ENCODE results near the gene UBE2U. TPM values are rescaled to one million over a fixed set of nuclear protein-coding genes. Genes with fewer than 3 reads are reported as not detected.
A peak's percentile ranks its signal among the peaks of the same experiment; 100 is the strongest.
"Not testable (repeated sequence)": the region's sequence is repeated elsewhere in the genome, so short reads cannot be mapped to it uniquely, and the experiment has no call there.

The UBE2U gene
- total RNA-seq, 8 experiments from 2014 or later = 0.47 TPM; not detected in 7

DNA sequence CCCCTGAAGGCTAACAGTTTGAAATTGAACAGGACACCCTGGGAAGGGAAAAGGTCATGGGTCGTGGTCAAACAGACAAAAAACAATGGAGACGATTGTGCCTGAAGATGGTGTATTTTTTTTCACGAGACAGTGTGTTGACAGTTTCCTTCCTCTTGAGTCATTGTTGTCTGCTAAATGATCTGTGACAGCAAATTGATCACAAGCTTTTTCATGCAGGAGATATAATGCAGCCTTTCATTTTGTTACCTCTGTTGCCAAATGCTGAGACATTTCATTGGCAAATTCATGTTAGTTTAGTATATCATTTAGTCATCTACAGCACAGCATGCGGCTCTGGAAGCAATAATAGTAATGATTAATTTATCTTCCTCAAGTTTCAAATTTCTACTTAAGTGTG, 27.7 kb downstream of the UBE2U start:
- H3K4me1 ChIP-seq (replicated peaks in 1 of 2) = no peaks in the 10 kb centered on the region
- WGBS, 10 experiments = 3 to 70% (median 12%) methylated on average over 1 to 4 of the region's 4 CpGs
- H3K4me3 ChIP-seq = no peak overlapping the region
- ATAC-seq (replicated peaks in 6 of 8) = no peak
- H3K27ac ChIP-seq = no peak overlapping the region
- in situ Hi-C loops (cut with MboI; ENCODE audit: low pct_unique_long_range_greater_than_20kb in 2 of 9, low sequenced_read_pairs in 9 of 9, unreplicated experiment in 9 of 9) = loop anchor here in 7 of 9 experiments (25.0 kb wide), 2 partner anchors 569 to 619 kb away; no protein-coding TSS in a partner anchor

DNA sequence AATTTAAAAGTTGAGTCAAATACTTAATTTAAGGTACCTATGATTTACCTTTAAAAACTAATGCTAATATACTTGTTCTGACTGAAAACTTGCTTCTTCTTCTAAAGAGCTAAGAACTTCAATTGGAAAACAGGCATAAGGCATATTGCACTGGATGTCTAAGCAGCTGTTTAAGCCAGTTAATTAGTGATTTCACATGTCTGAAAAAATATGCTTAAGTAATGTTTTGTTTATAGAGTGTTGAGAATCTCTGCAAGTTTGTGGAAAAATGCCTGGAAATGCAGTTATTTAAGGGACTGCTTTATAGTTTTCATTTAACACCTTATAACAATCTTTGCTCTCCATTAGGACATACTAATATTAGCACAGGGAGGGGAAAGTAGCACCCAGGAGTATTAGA, 28.2 kb downstream of the UBE2U start:
- H3K27ac ChIP-seq = no peak overlapping the region
- in situ Hi-C loops (cut with MboI; ENCODE audit: low pct_unique_long_range_greater_than_20kb in 2 of 9, low sequenced_read_pairs in 9 of 9, unreplicated experiment in 9 of 9) = loop anchor here in 7 of 9 experiments (25.0 kb wide), 2 partner anchors 569 to 619 kb away; no protein-coding TSS in a partner anchor
- no peaks in the 10 kb centered on the region for H3K4me1 ChIP-seq (replicated peaks in 1 of 2)
- no peak for ATAC-seq (replicated peaks in 6 of 8)
- H3K4me3 ChIP-seq = no peak overlapping the region

DNA sequence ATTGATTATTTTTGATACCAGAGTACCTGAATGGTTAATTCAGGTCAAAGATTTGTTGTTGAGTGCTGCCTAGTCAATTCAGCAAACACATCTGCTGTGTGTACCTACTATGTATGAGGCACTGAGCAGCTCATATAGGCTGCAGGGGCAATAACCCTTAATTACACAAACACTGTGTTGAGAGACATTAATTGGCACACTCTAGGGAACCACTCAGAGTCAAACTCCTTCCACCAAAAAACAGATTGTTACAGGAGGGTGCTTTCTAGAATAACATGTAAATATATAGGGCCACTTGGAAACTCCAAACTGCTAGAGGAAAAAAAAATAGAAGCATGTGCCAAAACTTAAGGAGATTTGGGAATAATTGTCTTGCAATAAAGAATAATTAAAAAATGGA, 31.3 kb downstream of the UBE2U start:
- Histone ChIP-seq H3K4me1 (replicated peaks in 1 of 2) (no peaks in the 10 kb centered on the region), H3K27ac (no peak overlapping the region), H3K4me3 (no peak overlapping the region)
- in situ Hi-C loops (cut with MboI; ENCODE audit: low pct_unique_long_range_greater_than_20kb in 2 of 9, low sequenced_read_pairs in 9 of 9, unreplicated experiment in 9 of 9) = loop anchor here in 7 of 9 experiments (25.0 kb wide), 2 partner anchors 572 to 622 kb away; no protein-coding TSS in a partner anchor
- no peak for ATAC-seq (replicated peaks in 6 of 8)

DNA sequence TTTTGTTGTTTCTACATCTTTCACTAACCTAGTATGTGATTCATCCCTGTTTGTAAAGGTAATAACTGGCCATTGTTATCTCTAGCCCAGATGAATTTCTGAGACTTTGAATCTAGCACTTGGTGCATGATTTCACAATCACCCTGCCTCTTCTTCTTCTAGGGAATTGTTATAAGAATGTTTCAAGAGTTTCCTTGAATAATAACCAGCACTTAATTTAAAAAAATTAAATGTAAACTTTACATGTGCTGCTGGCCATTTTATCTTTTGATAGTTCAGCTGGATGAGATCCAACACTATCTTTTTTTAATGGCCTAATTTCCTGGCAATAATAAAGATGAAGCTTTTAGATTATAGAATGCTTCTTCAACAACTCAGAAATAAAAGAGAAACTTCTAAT, 31.8 kb downstream of the UBE2U start:
- Histone ChIP-seq H3K4me1 (replicated peaks in 1 of 2) (no peaks in the 10 kb centered on the region), H3K27ac (no peak overlapping the region), H3K4me3 (no peak overlapping the region)
- no peak for ATAC-seq (replicated peaks in 6 of 8)
- in situ Hi-C loops (cut with MboI; ENCODE audit: low pct_unique_long_range_greater_than_20kb in 2 of 9, low sequenced_read_pairs in 9 of 9, unreplicated experiment in 9 of 9) = loop anchor here in 7 of 9 experiments (25.0 kb wide), 2 partner anchors 573 to 623 kb away; no protein-coding TSS in a partner anchor

- no peak overlapping the region for H3K27ac ChIP-seq
- 0 to 85% (median 50%) methylated on average over 1 of the region's 1 CpG; no CpG with 5 or more reads in 3 of the 10 experiments for WGBS, 10 experiments
- H3K4me3 ChIP-seq = no peak overlapping the region
- no peaks in the 10 kb centered on the region for H3K4me1 ChIP-seq (replicated peaks in 1 of 2)
- no peak for ATAC-seq (replicated peaks in 6 of 8)
- in situ Hi-C loops (cut with MboI; ENCODE audit: low pct_unique_long_range_greater_than_20kb in 2 of 9, low sequenced_read_pairs in 9 of 9, unreplicated experiment in 9 of 9) = loop anchor here in 7 of 9 experiments (25.0 kb wide), 2 partner anchors 574 to 624 kb away; no protein-coding TSS in a partner anchor
Measured at GRCh38 chr1:64235910-64236309, 32.5 kb downstream of the UBE2U start.

DNA sequence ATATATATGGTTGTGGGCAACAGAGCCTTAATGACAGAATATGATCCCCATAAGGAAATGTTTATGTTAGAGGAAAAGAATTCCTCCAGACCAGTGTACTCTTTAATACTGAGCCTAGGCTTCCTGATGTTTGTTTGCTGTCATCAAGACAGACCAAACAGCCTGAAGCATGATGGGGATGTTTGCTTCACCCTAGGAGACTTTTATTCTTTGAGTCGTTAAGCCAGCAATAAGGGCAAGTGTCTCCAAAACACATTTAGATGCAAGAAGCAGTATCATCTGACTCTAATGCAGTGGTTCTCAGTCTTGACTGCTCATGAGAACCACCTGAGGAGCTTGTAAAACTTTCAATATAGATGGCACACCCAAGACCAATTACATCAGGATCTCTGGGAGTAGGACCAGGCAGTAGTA, 33.1 kb downstream of the UBE2U start:
- 14 to 100% (median 76%) methylated on average over 1 of the region's 1 CpG; no CpG with 5 or more reads in 4 of the 10 experiments for WGBS, 10 experiments
- Histone ChIP-seq H3K27ac (no peak overlapping the region), H3K4me3 (no peak overlapping the region), H3K4me1 (replicated peaks in 1 of 2) (no peaks in the 10 kb centered on the region)
- no peak for ATAC-seq (replicated peaks in 6 of 8)
- in situ Hi-C loops (cut with MboI; ENCODE audit: low pct_unique_long_range_greater_than_20kb in 2 of 9, low sequenced_read_pairs in 9 of 9, unreplicated experiment in 9 of 9) = loop anchor here in 7 of 9 experiments (25.0 kb wide), 2 partner anchors 574 to 624 kb away; no protein-coding TSS in a partner anchor

DNA sequence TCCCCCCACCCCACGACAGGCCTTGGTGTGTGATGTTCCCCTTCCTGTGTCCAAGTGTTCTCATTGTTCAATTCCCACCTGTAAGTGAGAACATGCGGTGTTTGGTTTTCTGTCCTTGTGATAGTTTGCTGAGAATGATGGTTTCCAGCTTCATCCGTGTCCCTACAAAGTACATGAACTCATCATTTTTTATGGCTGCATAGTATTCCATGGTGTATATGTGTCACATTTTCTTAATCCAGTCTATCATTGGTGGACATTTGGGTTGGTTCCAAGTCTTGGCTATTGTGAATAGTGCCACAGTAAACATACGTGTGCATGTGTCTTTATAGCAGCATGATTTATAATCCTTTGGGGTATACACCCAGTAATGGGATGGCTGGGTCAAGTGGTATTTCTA, 36.1 kb downstream of the UBE2U start:
- in situ Hi-C loops (cut with MboI; ENCODE audit: low pct_unique_long_range_greater_than_20kb in 2 of 9, low sequenced_read_pairs in 9 of 9, unreplicated experiment in 9 of 9) = loop anchor here in 7 of 9 experiments (25.0 kb wide), 2 partner anchors 577 to 627 kb away; no protein-coding TSS in a partner anchor
- not testable (repeated sequence) for H3K4me3 ChIP-seq; H3K4me1 ChIP-seq (replicated peaks in 1 of 2); H3K27ac ChIP-seq; ATAC-seq (replicated peaks in 6 of 8)
- 33 to 100% (median 92%) methylated on average over 1 of the region's 4 CpGs; no CpG with 5 or more reads in 6 of the 10 experiments for WGBS, 10 experiments

DNA sequence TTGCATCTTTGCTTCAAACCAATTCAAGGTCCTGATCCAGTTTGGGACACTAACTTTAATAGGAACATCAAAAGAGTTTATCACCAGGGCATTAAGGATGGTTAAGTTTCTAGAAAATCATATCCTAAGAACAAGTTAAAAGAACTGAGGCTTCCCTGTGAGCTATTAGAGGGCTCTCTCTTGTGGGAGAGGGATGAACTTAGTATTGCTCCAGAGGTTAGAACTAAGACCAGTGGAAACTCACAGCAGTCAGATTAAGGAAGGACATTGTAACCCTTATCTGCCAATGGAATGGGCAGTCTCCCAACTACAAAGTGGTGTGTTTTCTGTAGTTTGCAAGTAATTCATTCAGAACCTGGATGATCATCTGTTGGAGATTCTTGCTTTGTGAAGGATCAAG, 36.8 kb downstream of the UBE2U start:
- Histone ChIP-seq H3K27ac (no peak overlapping the region), H3K4me3 (no peak overlapping the region), H3K4me1 (replicated peaks in 1 of 2) (no peaks in the 10 kb centered on the region)
- ATAC-seq (replicated peaks in 6 of 8) = no peak
- in situ Hi-C loops (cut with MboI; ENCODE audit: low pct_unique_long_range_greater_than_20kb in 2 of 9, low sequenced_read_pairs in 9 of 9, unreplicated experiment in 9 of 9) = loop anchor here (10.0 to 25.0 kb wide), 4 partner anchors 565 to 628 kb away; no protein-coding TSS in a partner anchor

- in situ Hi-C loops (cut with MboI; ENCODE audit: low pct_unique_long_range_greater_than_20kb in 2 of 9, low sequenced_read_pairs in 9 of 9, unreplicated experiment in 9 of 9) = loop anchor here (10.0 to 25.0 kb wide), 4 partner anchors 566 to 629 kb away; no protein-coding TSS in a partner anchor
- Histone ChIP-seq H3K4me1 (replicated peaks in 1 of 2) (no peaks in the 10 kb centered on the region), H3K27ac (no peak overlapping the region), H3K4me3 (no peak overlapping the region)
- ATAC-seq (replicated peaks in 6 of 8) = no peak
Measured at GRCh38 chr1:64241069-64241468, 37.6 kb downstream of the UBE2U start.

GRCh38 chr1:64242895-64243756, 39.7 kb downstream of the UBE2U start:
- Histone ChIP-seq H3K4me1 (replicated peaks in 1 of 2) (no peaks in the 10 kb centered on the region), H3K4me3 (no peak overlapping the region), H3K27ac (no peak overlapping the region)
- 15 to 79% (median 58%) methylated on average over 4 to 6 of the region's 6 CpGs for WGBS, 10 experiments
- peak in 3 of 8 experiments; percentile 50 to 68 (median 57) for ATAC-seq (replicated peaks in 6 of 8)
- in situ Hi-C loops (cut with MboI; ENCODE audit: low pct_unique_long_range_greater_than_20kb in 2 of 9, low sequenced_read_pairs in 9 of 9, unreplicated experiment in 9 of 9) = loop anchor here (10.0 to 25.0 kb wide), 4 partner anchors 568 to 631 kb away; no protein-coding TSS in a partner anchor

DNA sequence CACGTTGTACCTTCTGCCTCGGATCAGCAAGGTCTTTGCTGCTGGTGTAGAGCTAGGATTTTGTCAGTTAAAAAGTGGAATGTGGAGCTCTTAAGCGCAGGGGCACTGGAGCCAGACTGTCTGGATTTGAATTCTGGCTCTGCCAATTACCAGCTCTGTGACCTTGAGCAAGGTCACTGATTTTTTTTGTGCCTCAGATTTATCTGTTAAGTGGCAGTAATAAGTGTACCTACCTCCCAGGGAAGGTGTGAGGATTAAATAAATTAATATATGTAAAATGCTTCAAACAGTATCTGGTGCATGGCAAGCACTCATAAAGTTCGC, 40.3 kb downstream of the UBE2U start:
- WGBS, 10 experiments = 0 to 89% (median 58%) methylated on average over 2 to 4 of the region's 4 CpGs
- no peak overlapping the region for H3K27ac ChIP-seq
- in situ Hi-C loops (cut with MboI; ENCODE audit: low pct_unique_long_range_greater_than_20kb in 2 of 9, low sequenced_read_pairs in 9 of 9, unreplicated experiment in 9 of 9) = loop anchor here (10.0 to 25.0 kb wide), 4 partner anchors 569 to 631 kb away; no protein-coding TSS in a partner anchor
- no peak overlapping the region for H3K4me3 ChIP-seq
- ATAC-seq (replicated peaks in 6 of 8) = no peak
- H3K4me1 ChIP-seq (replicated peaks in 1 of 2) = no peaks in the 10 kb centered on the region

DNA sequence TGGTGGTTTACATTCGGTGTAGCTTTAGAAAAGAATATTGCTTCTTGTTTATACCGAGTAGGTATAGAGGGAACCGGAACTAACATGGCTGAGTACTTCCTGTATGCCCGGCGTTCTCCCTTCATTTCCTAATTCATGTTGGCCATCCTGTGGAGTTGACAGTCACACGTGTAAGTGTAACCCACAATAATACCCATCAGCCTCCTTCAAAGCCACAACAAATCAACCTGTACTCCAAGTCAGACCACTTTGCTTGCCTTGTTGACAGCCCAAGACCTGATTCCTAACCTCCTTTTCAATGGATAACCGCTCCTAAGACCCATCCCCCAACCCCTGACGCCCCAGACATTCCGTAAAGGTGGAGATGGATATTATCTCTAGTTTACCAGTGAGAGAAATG, 42.1 kb downstream of the UBE2U start:
- no peak for ATAC-seq (replicated peaks in 6 of 8)
- in situ Hi-C loops (cut with MboI; ENCODE audit: low pct_unique_long_range_greater_than_20kb in 2 of 9, low sequenced_read_pairs in 9 of 9, unreplicated experiment in 9 of 9) = loop anchor here (10.0 to 25.0 kb wide), 4 partner anchors 571 to 633 kb away; no protein-coding TSS in a partner anchor
- H3K4me3 ChIP-seq = no peak overlapping the region

DNA sequence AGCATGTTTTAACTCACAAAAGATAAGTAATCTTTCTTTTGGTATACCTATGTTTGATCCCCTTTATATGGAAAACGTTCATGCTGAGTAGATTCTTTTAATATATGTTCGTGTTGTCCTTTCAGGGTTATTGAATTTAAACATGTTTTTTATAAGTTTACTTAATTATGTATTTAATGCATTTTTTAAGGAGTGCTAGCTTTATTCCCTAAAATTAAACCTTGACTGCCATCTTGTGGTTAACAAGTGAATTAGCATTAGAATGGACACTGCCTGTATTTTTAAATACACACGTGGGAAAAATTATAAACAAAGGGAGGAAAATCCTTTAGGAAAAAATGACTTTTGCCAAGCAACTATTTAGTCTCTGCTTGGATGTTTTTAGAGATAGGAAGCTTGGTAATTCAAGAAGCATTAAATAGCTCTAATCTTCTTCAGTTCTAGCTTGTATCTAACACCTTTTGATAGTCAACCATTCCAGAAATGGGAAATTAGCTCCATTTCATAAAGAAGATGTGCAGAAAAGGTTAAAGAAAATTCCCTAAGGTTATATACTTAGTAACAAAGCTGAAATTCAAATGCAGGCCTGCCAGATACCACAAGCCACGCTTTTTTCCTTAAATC, 43.0 kb downstream of the UBE2U start:
- in situ Hi-C loops (cut with MboI; ENCODE audit: low pct_unique_long_range_greater_than_20kb in 2 of 9, low sequenced_read_pairs in 9 of 9, unreplicated experiment in 9 of 9) = loop anchor here (10.0 to 25.0 kb wide), 4 partner anchors 572 to 634 kb away; no protein-coding TSS in a partner anchor
- Histone ChIP-seq H3K27ac (no peak overlapping the region), H3K4me1 (replicated peaks in 1 of 2) (no peaks in the 10 kb centered on the region), H3K4me3 (no peak overlapping the region)
- peak in 2 of 8 experiments; percentile 21 to 33 for ATAC-seq (replicated peaks in 6 of 8)
- WGBS, 10 experiments = 0 to 28% (median 7%) methylated on average over 2 to 4 of the region's 4 CpGs

More for the DNA sequence above, 42.1 kb downstream of the UBE2U start:
- WGBS, 10 experiments = 37 to 72% (median 65%) methylated on average over 4 to 8 of the region's 9 CpGs; no CpG with 5 or more reads in 2 of the 10 experiments
- Histone ChIP-seq H3K4me1 (replicated peaks in 1 of 2) (no peaks in the 10 kb centered on the region), H3K27ac (no peak overlapping the region)

Measured in motor neuron (in vitro differentiated cells).